ENCODE data around the gene KRAS.
A peak's percentile ranks its signal among the peaks of the same experiment; 100 is the strongest.

Gene KRAS

DNA sequence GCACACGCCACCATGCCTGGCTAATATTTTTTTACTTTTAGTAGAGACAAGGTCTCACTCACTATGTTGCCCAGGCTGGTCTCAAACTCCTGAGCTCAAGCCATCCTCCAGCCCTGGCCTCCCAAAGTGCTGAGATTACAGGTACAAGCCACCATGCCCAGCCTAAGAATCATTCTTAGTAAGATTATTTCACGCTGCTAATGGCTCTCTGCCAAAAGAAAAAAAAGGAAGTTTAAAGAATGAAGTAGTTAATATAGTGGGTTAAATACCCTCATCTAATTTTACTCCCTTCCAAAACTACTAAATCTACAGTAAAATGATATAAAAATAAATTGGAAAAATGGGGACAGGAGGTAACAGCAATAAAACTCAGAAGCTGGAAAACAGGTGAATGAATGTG, 53.1 kb downstream of the KRAS start:
- no peak overlapping the region for H3K4me3 ChIP-seq (ENCODE audit: low read depth, low read length)

DNA sequence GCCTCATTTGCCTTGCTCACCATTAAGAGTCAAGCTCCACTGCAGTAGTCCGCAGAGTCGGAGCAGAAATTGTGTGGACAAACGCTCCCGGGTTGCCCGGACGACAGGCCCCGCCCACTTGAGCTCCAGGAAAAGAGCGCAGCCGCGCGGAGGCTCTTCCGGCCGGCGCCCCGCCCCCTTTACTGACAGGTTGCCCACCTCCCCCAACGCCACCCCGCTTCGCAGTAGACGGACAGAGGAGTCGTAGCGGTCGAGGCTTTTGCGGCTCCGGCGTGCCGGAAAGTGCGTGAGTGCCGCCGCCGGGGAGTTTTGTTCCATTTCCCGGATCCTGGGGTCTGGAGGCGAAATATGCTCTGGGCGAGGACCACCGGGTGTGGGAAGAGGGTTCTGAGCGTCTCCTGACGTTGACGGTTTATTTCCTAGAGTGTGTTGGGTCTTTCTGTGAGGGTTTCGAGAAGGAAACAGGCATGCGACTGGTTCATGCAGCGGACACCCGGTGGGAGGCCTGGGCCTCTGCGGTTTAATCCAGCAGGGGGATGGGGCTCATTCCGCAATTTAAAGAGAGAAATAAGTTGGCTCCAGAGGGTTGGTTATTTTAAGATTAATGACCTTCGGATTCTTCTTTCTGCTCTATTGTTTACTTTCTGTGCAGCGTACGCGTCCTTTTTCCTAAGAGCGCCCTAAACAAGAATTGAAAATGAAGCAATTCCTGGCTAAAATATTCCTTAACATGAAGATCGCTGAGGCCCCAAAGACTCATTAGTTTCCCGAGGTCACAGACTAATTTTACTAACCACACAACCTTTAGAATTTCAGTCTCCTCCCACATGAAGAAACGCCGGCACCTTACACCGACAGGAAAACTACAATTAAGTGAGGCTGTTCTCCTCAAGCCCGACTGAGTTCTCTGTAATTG, 55.4 kb downstream of the KRAS start, which contains the start of the genes DNAI7 and ETFRF1:
Gene DNAI7, minus strand, starts transcription at position 105 of the 916 bp plus-strand sequence. Its CDS starts 82 bp downstream, at position 23.
Gene ETFRF1, plus strand, starts transcription at position 182 of the 916 bp plus-strand sequence. CDS start 8,720 bp downstream, outside the sequence.
- peak within 1 kb of the TSS; percentile 86 for H3K4me3 ChIP-seq (ENCODE audit: low read depth, low read length)

GRCh38 chr12:25194722-25195055, 56.0 kb downstream of the KRAS start:
- peak overlapping the region; percentile 86 for H3K4me3 ChIP-seq (ENCODE audit: low read depth, low read length)

GRCh38 chr12:25194214-25194613, 56.5 kb downstream of the KRAS start:
- H3K4me3 ChIP-seq (ENCODE audit: low read depth, low read length) = peak overlapping the region; percentile 2

DNA sequence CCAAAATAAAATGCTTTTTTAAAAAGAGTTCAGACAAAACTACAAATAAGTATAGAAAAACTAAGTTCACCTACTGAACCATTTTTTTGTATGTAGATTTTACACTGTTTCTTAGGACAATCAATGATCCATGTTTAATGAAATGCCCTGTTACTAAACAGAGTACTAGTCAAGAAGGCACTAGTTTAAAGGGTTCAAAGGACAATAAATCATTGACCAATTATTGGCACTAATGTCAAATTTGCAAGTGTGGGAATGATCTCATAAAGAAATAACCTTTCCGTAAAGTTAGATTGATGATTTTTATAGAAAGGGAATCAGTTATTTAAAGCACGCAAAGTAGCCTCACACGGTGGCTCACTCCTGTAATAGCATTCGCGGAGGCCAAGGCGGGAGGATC, 59.9 kb downstream of the KRAS start:
- H3K4me3 ChIP-seq (ENCODE audit: low read depth, low read length) = no peak overlapping the region

- H3K4me3 ChIP-seq (ENCODE audit: low read depth, low read length) = no peak overlapping the region
These were observed 61.1 kb downstream of the KRAS start for GRCh38 chr12:25189656-25190055.

DNA sequence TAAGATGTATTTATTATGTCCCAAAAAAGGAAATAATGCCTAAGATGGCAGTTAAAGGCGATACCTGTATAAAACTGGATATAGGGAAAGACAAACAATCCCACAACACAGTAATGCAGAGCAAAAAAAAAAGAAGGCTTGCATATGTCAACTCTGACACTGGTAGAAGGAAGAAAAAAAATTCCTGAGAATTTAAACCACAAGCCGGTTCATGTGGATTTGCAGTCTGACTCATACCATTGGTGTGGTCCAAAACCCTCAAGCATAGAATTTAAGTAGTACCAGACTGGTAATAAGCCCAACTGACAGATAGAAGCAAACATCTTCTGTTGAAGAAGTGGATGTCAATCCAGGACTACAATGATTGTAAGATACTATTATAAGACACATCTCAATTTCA, 62.9 kb downstream of the KRAS start:
- no peak overlapping the region for H3K4me3 ChIP-seq (ENCODE audit: low read depth, low read length)

GRCh38 chr12:25186788-25187402, 63.8 kb downstream of the KRAS start:
- H3K4me3 ChIP-seq (ENCODE audit: low read depth, low read length) = no peak overlapping the region

DNA sequence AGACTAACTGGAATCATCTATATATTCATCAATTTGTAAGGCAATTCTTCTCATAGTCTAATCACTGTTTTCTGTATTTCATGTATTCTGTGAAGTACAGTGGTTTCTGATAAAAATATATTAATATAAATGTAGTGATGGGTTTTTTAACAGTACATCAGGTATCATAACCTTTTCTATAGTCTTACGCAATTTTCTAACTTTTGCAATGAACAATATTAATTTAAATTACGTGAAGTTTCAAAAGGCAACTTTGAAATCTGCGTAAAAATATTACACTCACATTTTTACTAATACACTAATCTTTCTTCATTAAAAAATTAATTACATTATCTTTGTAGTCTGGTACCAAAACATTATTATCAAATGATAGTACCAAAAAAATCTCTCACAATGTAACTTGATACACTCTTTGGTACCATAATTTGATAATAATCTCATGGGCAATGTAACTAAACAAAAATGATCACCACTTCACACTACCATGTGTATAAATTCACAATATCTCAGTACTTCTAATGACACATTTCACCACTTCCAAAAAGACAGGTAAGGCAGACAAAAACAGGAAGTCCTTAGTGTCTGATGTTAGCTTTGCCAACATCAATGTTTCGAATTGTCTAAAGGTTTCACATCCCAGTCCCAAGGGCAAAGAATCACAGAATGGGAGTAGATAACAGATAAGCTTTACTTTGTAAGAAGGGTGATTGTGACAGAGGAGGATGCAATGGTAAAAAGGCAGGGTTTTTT, 64.5 kb downstream of the KRAS start:
- H3K4me3 ChIP-seq (ENCODE audit: low read depth, low read length) = no peak overlapping the region

DNA sequence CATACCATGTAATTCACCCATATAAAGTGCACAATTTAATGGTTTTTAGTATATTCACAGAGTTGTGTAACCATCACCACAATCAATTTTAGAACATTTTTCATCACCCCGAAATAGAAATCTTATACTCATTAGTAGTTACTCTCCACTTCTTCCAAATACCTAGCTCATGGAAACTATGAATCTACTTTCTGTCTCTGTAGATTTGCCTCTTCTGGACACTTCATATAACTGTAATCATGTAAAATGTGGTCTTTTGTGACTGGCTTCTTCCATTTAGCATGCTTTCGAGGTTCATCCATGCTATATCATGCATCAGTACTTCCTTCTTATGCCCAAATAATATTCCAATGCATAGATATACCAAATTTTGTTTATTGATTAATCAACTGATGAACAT, 66.6 kb downstream of the KRAS start:
- no peak overlapping the region for H3K4me3 ChIP-seq (ENCODE audit: low read depth, low read length)

DNA sequence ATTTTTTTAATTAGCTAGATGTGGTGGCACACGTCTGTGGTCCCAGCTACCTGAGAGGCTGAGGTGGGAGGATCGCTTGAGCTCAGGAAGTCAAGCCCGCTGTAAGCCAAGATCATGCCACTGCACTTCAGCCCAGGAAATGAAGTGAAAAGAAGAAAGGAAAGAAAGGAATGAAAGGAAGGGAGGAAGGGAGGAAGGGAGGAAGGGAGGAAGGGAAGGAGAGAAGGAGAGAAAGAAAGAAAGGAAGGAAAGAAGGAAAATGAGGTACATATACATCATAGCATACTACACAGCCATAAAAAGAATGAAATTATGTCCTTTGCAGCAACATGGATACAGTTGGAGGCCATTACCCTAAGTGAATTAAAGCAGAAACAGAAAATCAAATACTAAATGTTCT, 68.0 kb downstream of the KRAS start:
- H3K4me3 ChIP-seq (ENCODE audit: low read depth, low read length) = no peak overlapping the region

DNA sequence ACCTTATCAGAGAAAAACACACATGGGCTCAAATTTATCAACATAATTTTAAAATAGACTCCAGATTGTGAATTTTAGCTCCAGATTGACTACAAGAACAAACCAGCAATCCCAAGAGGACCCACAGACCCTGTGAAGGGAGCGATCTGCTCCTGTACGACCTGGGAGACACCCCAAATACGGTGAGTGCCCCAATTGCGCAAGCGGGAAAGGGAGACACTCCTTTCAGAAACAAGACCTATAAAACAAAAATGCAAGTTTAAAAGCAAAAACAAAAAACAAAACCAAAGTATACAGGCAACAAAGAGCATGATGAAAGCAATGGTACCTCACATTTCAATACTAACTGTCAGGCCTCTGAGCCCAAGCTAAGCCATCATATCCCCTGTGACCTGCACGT, 87.9 kb downstream of the KRAS start:
- no peak overlapping the region for H3K4me3 ChIP-seq (ENCODE audit: low read depth, low read length)

GRCh38 chr12:25156061-25156460, 94.7 kb downstream of the KRAS start:
- no peak overlapping the region for H3K4me3 ChIP-seq (ENCODE audit: low read depth, low read length)

DNA sequence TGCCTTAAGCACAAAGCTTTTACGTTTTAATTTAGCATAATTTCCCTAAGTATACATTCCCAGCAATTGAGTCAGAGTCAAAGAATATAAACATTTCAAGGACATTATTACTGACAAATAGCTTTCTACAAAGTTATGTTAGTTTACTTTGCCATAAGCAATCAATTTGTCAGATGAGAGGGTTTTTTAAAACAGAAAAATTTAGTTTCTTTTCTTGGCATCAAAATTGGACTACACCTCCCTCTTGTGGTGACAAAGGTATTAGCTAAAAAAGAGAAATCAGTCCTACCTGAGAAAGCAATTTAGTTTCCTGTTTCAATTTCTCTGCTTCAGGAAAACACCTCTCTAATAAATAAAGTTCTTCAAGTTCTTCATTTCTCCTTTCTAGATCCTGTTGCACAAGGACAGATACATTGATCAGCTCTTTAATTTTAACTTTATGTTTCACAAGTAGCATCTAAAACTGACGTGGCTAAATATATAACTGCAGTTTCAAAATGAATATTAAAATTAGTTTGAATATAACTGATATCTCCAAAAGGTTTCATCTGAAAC, 95.6 kb downstream of the KRAS start:
- no peak overlapping the region for H3K4me3 ChIP-seq (ENCODE audit: low read depth, low read length)

Measured in iPS-11a (cell line).